ENCODE measurements around the gene PCDH15.

DNA sequence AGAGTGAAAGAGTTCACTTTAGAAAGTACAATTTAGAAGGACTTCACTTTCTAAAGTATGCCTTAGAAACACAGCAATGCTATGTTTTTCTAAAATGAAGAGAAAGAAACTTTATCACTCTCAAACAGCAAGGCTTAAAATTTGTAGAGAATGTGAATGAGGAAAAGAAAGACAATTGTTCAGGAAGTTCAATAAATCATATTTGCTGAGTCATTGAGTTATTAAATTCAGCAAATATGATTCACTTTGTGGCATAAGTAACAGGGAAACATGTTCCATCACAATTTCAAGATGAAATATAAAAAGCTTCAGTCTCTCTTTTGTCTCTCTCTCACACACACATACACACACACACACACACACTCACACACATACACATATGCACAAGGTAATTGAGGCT lies 187.9 kb downstream of the PCDH15 start:
- TF ChIP-seq POLR2A (IDR thresholded peaks at IDR 0.05) = no peak
- TF ChIP-seq, protein P1, sequence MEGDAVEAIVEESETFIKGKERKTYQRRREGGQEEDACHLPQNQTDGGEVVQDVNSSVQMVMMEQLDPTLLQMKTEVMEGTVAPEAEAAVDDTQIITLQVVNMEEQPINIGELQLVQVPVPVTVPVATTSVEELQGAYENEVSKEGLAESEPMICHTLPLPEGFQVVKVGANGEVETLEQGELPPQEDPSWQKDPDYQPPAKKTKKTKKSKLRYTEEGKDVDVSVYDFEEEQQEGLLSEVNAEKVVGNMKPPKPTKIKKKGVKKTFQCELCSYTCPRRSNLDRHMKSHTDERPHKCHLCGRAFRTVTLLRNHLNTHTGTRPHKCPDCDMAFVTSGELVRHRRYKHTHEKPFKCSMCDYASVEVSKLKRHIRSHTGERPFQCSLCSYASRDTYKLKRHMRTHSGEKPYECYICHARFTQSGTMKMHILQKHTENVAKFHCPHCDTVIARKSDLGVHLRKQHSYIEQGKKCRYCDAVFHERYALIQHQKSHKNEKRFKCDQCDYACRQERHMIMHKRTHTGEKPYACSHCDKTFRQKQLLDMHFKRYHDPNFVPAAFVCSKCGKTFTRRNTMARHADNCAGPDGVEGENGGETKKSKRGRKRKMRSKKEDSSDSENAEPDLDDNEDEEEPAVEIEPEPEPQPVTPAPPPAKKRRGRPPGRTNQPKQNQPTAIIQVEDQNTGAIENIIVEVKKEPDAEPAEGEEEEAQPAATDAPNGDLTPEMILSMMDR (IDR thresholded peaks at IDR 0.05) = no peak
